Measurements from ENCODE around the gene ANK3. TPM values are rescaled to one million over a fixed set of nuclear protein-coding genes. Genes with fewer than 3 reads are reported as not detected.

ANK3 gene
- total RNA-seq, 1 donor from 2014 or later, result 24.6 TPM

- DNase-seq (ENCODE audit: low read depth), result peak; percentile 22
Measured at GRCh38 chr10:60414111-60414510, 24.4 kb upstream of the ANK3 start.

GRCh38 chr10:60413306-60414012 lies 23.8 kb upstream of the ANK3 start:
- peak; percentile 85 for DNase-seq (ENCODE audit: low read depth)

GRCh38 chr10:60410970-60411369 lies 21.3 kb upstream of the ANK3 start:
- no peak for DNase-seq (ENCODE audit: low read depth)

- no peak for DNase-seq (ENCODE audit: low read depth)
Measured at GRCh38 chr10:60409202-60409601, 19.5 kb upstream of the ANK3 start.

GRCh38 chr10:60406182-60406581 lies 16.5 kb upstream of the ANK3 start:
- DNase-seq (ENCODE audit: low read depth), result no peak

GRCh38 chr10:60405172-60405571 lies 15.5 kb upstream of the ANK3 start:
- no peak for DNase-seq (ENCODE audit: low read depth)

- no peak for DNase-seq (ENCODE audit: low read depth)
Measured at GRCh38 chr10:60403168-60403873, 13.6 kb upstream of the ANK3 start.

GRCh38 chr10:60400366-60400765 lies 10.7 kb upstream of the ANK3 start:
- DNase-seq (ENCODE audit: low read depth), result no peak

GRCh38 chr10:60399328-60399727 lies 9.7 kb upstream of the ANK3 start:
- no peak for DNase-seq (ENCODE audit: low read depth)

- DNase-seq (ENCODE audit: low read depth), result no peak
Measured at GRCh38 chr10:60397792-60398191, 8.1 kb upstream of the ANK3 start.

- DNase-seq (ENCODE audit: low read depth), result no peak
Measured at GRCh38 chr10:60396766-60397165, 7.1 kb upstream of the ANK3 start.

GRCh38 chr10:60395711-60396110 lies 6.0 kb upstream of the ANK3 start:
- DNase-seq (ENCODE audit: low read depth), result no peak

- DNase-seq (ENCODE audit: low read depth), result peak; percentile 85
Measured at GRCh38 chr10:60394446-60394845, 4.8 kb upstream of the ANK3 start.

- no peak for DNase-seq (ENCODE audit: low read depth)
Measured at GRCh38 chr10:60390224-60390626, 550 bp upstream of the ANK3 start.

GRCh38 chr10:60388709-60389301 lies 870 bp downstream of the ANK3 start:
- DNase-seq (ENCODE audit: low read depth), result no peak

GRCh38 chr10:60388116-60388625 lies 1.5 kb downstream of the ANK3 start:
- DNase-seq (ENCODE audit: low read depth), result no peak

- no peak for DNase-seq (ENCODE audit: low read depth)
Measured at GRCh38 chr10:60387531-60387930, 2.1 kb downstream of the ANK3 start.

GRCh38 chr10:60385399-60385738 lies 4.3 kb downstream of the ANK3 start:
- DNase-seq (ENCODE audit: low read depth), result no peak

- peak; percentile 93 for DNase-seq (ENCODE audit: low read depth)
Measured at GRCh38 chr10:60384708-60385398, 4.8 kb downstream of the ANK3 start.

GRCh38 chr10:60384011-60384410 lies 5.7 kb downstream of the ANK3 start:
- no peak for DNase-seq (ENCODE audit: low read depth)

- DNase-seq (ENCODE audit: low read depth), result no peak
Measured at GRCh38 chr10:60382946-60383681, 6.6 kb downstream of the ANK3 start.

Measured in myocyte (in vitro differentiated cells).